RPMI7951 (cell line): ENCODE results near the gene GMPR2. TPM values are rescaled to one million over a fixed set of nuclear protein-coding genes. Genes with fewer than 3 reads are reported as not detected.

Experiments
- DNase-seq: peaks from one replicate; pipeline ENCODE4 v3.0.0-alpha.2; 2012; ENCODE audit warnings: low read depth
- total RNA-seq: library from RNA; depleted of rRNA; stranded (reverse); fragments of >200 nt; shearing (Covaris generic); gene quantifications from 2 replicates; pipeline ENCODE4 v1.2.3, GENCODE V29; 2014

Gene GMPR2
- total RNA-seq, 1 experiment from 2014 or later: 52.9 TPM

DNA sequence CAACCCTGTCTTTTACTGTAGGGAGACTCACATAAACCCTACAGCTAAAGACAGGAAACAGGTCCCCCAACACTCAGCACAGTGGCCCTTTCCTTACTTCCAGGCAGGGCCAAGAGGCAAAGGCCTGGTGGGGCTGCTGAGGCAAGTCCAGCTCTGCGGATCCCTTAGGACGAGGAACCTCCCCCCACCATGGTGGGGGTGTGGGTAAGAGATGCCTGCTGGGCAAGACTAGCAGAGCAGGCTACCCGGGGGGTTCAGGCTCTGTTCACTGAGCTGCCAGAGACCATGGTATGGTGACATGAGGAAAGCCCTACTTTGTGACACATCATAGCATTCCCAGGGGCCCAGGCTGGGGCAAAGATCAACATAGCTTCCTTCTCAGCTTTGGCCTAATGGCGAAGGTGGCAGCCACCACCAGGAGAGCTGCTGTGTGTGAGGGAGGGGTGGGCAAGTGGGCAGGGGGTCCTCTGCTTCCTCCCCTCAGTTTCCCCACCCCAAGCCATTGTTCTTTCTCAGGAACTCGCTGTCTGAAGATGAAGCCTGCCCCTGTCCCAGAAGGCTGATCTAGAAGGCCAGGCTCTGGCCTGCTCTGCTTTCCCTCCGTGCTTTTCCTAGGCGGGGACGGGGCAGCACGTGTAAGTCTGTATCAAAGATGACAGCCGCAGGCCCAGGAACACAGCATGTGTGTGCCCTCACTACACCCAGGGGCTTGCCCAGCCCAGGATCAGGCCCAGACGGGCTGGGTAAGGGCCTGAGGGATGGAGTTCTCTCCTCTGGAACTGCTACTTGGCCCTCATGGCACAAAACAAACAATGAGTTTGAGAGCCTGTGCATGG lies 19.8 kb downstream of the GMPR2 start:
- DNase-seq: no peak

DNA sequence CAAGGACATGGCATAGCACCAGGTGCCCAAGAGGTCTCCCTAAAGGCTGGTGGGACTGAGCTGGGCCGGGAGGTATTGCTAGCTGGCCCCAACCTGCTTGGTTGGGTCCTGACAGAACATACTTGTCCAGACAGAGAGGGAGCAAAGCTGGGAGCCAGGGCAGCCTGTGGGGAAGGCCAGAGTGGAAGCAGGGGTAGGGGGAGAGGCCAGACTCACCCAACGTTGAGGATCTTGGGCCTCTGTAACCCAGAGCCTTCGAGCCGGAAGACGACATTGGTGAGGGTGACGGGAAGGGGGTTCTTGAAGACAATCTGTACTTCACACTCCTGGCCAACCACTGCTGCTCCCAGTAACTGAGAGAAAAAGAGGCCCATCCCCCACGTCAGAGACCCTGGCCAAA lies 21.2 kb downstream of the GMPR2 start:
- DNase-seq: no peak

DNA sequence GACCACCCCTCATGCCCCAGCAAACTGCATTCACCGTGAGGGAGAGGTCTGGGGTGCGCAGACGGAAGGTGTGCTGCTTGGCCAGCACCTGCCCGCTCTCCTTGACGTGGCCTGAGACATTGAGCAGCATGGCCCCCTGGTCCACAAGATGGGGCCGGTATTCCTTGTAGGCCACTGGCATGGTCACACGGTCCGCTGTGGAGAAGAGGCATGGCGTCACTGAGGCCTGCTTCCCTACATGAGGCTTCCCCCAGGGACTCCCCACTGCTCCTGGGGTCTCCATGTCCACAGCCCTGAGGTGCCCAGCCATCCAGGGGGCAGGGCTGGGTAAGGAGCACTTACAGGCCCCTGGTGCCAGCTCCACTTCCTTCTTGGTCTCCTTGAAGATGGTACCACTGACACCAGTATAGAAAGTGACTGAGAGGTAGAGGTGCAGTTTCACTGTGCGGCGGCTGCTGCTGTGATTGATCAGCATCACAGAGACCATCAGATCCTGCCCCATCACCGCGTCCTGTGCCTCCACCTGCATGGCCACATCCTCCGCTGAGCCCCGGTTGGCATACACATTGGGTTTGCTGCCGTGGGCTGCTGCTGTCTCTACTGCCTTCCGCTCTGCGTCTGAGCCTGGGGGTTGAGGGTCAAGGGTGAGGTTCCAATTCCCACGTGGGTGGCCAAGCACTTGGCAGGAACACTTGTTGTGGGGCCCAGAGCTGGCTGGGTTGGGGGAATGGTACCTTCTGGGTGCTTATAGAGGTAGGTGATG lies 22.1 kb downstream of the GMPR2 start:
- DNase-seq: no peak

DNA sequence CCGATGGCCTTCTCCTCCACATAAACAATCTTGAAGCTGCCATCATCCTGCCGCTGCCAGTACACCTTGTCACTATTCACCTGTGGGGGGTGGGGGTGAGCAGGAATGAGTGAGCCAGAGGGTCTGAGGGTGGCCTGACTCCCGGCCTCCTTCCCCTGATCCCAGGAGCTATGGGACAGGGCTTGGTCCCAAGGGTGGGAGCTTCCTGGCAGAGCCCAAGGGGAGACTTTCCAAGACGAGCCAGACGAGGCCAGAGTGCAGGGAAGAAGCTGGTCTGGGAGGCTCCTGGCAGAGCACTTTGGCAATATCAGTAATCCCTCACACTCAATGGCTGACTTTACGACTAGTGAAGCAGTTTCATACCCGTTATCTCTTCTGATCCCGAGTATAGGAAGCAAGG lies 22.7 kb downstream of the GMPR2 start:
- no peak for DNase-seq

DNA sequence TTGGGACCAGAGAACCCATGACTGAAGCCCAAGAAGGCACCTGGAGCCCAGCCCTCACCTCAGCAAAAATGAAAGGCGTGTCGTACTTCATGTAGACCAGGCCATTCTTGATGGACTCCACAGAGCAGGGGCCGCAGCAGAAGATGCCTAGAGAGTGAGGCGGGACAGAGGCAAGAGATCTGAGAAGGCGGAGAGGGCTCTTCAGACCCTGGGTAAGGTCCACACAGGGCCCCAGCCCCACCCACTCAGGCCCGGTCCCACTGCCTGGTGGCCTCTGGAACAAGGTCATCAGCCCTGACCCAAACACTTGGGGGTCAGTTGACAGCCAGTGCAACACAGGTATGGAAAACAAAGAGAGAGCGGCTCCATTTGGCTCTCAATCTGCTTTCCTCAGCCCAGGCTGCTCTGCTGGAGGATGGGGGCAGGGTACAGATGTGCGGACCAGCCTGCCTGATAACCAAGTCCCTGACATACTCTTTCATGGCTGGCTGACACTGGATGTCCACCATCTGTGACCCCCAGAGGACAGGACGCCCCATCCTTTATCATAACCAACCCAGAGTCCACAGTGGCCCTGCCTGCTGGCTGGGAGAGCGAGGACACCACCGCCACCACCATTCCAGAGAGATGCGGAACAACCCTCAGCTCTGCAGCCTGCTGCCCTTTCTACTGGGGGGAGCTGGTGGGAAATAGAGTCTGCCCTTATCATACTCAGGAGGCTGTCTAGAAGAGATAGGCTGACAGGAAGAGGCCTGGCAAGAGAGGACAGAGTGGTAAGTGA lies 23.4 kb downstream of the GMPR2 start:
- DNase-seq: no peak

DNA sequence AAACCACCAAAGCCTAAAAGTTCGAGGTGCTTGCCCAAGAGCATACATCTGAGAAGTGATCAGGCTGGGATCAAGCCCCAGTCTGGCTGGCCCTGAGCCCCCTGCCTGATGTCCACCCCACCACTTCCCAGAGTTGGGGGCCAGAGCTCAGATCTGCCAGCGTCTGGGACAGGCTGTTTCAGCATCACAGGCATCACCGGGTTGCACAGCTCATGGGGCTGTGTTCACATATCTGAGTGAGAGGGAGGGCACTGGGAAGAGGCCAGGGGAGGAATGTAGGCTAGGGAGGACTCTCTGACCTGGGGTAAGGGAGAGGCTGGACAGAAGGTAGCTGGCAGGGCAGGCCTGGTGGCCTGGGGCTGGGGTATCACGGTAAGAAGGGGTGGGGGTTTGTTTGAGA lies 24.2 kb downstream of the GMPR2 start:
- DNase-seq: no peak

DNA sequence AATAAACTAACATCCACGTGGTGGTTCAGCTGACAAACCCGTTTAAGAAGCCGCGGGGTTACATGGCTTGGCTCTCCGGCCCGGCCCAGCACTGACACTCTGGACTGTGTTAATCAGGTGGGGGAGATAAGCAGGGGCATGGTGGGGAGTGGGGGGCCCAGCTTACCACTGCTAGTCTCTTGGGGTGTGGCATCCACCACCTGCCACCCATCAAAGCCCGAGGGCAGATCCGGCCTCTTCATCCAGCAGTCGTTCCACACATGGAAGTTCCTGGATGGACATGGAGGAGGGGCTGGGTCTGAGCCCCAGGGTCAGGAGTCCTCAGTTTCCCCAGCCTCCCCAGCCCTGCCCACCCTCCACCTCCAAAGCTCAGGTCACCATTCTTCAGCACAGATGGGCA lies 25.4 kb downstream of the GMPR2 start:
- no peak for DNase-seq

DNA sequence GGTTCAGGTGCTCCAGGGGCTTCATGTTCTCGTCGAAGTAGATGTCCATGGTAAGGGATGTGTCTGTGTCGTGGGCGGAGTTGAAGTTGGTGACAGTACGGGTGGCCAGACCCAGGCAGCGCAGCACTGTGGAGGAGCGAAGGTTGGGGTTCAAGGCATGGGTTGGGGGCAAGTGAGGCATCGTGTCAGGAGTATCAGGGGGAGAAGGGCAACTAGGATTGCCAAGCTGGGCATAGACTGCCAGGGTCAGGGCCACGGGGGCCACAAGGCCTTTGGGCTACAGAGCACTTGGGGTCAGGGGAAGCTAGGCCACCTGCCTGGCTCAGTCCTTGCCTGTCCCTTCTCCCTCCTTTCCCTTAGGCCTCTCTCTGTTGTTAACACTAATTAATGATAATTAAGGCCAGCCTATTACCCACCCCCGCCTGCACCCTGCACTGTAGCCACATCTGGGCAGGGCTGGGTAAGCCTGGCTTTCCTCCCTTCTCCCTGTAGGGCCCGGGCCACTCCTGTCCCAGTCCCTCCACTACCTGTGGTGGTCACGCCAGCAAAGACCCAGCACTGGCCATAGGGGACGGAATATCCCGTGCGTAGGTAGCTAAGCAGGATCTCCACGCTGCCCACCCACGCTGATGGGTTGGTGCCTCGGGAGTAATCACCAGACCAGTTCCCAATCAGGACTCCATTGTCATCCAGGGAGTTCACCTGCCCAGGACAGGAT lies 26.0 kb downstream of the GMPR2 start:
- DNase-seq: no peak

DNA sequence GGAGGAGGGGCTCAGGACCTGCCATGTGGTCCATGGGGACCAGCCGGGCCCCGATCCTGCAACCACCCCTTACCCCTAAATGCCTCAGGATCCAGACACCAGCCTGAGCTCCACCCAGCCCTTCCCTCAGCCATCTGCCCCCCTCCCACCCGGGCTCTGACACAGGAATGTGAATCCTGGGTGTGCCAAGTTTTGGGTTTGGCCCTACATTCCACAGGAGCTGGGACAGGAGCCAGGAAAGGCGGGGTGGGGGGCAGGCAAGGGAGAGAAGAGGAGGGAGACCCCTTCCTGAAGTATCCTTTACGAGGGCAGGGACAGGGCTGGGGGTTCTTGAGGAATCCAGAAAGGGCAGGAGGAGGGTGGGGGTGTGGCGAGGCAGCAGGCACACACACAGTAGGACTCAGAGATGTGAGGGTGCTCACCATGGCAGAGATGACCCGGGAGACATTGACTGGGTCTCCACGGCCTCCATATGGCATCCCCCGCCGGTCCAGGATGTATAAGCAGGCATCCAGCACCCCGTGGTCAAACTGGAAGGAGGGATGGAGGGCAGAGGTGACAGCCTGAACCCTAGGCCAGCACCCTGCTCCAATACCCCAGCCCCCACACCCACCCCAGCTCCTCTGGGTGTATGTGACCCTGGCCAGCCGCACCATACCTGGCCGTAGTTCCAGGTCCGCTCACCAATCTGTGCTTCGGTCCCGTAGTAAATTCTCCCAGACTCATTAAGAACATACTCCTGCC lies 26.7 kb downstream of the GMPR2 start:
- DNase-seq: peak; percentile 14

DNA sequence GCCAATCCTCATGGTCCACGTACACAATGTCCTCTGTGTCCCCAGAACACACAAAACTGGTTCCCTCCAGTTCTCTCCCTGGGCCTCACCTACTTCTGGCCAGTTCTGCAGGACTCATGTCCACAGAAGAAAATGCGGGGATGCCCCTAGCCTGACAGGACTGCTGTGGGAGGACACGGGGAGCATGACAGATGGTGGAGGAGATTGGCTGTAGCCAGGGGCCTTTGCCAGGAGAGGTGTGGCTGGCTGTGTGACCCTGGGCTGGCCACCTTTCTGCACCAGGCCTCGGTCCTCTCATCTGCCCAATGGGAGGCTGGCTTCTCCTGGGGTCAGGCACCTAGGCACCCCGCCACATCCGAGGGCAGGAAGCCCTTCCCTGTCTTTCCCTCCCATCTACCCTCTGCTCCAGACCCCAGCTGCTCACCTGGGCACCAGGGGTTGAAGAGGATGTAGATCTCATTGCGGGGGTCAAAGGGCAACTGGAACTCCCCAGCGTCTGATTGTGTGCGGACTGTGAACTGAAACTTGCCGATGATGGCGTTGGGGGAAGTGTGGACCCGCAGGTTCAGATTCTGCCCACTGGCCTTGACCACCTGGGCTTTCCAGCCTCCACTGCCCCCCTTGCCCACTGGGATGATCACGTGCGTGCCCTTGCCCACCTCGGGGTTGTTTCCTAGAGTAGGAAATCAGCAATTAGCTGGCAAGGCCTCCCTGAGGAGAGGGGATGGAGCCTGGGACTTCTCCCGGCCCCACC lies 27.5 kb downstream of the GMPR2 start:
- no peak for DNase-seq

DNA sequence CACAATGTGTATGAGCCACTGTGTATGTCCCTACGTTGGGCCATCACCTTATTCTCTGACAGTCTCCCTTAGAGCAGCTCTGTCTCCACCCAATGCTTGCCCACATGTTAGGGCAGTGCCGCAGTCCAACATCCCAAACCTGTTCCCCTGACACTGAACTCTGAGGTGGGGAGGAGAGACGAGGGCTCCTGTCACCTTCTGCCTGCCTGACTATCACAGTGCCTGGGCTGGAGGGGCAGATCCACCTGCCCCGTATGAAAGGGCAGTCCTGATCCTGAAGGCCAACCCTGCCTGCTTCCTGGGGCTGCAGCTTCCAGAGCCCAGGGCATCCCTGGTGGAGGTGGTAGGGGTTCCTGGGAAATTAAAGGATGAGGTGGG lies 28.0 kb downstream of the GMPR2 start:
- no peak for DNase-seq

DNA sequence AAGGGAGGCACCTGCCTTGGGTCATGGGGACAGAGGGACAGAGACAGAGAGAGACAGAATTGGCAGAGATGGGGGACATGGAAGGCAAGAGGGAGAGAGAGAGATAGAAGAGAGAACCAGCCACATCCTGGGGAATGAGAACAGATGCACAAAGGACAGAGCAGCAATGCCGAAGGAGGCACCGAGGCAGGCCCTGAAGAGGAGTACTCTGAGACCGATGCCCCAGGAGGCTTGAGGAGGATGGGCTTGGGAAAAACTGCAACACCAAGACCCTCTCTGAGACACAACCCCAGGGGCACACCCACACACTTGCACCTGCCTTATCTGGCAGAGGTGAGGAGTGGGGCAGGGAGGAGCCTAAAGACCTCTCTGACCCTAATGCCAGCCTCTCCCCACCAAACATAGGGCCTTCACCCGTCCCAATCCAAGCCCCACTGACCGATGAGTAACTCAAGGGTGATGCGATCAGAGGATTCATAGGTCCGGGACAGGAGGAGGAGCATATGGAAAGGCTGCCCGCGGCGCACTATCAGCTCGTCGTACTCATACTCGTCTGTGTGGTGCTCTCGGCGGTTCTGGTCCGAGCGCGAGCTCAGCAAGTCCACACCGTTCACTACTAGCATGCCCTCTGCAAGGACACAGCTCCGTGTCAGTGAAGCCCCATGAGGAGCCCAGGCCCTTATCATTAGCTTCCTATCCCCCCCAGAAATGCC lies 28.7 kb downstream of the GMPR2 start:
- no peak for DNase-seq

DNA sequence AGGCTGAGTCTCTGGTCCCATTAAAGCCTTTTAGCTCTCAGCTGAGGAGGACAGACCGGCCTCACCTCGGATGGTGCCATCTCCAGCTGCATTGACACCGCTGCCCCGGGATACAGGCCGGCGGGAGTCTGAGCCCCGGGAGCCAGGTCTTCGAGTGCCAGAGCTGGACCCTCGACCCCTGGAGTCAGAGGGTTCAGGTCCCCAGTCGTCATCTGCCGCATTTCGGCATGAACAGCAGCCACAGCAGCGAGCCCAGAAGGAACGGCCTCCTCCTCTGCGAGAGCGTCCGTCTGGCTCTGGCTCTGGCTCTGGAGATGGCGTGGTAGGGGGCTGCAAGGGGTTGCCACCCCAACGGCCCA lies 29.2 kb downstream of the GMPR2 start:
- DNase-seq: no peak

DNA sequence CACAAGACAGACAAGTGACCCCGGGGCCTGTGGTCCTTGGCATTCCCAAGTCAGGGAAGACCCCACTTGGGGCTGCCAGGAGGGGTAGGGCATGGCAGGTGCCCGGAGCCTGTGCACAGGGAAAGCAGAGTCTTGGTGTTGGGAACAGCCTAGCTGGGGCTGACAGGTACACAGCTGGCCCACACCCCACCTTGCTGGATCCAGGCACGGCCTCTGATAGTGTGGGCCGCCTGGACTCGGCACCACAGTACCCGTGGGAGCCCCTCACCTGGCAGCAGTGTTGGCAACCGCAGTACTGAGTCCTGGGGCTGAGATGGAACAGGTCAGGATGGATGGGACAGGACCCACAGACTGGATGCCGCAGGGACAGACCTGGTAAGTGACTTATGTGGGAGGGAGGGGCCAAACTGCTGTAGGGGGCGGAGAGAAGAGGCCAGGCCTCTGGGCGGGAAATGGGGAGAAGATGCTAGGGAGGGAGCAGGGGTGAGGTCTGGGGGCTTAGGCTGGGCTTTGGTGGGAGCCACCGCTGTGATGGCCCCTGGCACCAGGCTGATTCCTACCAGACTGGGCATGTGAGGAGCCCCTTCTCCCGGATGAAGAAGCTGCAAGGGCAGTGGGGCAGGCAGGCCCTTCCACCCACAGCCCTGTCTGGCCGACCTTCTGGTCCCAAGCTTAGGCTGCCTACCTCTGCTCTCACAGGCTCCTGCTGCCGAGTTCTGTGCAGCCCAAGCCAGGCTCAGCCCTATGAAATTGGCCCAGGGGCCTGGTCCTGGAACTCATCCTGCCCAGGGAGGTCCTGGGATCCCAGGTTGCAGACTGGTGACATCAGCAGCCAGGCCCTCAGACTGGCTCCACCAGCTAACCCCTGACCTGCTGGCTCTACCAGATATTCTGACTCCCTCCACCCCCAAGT lies 30.3 kb downstream of the GMPR2 start, which contains the start of gene TGM1:
Gene TGM1 (minus strand): TSS at position 357 of the 913 bp plus-strand sequence. CDS start 825 bp downstream, outside the sequence.
- DNase-seq: no peak

DNA sequence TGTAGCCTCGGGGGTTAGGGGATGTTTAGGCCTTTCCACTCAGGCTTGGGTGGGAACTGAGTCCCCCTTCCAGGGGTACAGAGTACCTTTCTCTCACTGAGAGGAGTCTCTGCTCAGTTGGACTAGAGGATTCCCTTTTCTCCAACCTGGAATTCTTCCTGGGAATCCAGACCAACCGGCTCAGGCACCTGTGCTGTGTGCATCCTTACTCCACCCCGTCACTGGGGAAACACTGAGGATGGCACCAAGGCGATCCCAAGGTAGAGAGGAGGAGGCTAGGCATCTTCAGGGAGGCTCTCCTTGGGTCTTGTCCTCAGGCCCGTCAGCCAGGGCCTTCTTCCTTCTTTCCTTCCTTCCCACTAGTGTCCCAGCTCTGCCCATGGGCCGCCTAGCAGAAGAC lies 31.1 kb downstream of the GMPR2 start:
- no peak for DNase-seq

DNA sequence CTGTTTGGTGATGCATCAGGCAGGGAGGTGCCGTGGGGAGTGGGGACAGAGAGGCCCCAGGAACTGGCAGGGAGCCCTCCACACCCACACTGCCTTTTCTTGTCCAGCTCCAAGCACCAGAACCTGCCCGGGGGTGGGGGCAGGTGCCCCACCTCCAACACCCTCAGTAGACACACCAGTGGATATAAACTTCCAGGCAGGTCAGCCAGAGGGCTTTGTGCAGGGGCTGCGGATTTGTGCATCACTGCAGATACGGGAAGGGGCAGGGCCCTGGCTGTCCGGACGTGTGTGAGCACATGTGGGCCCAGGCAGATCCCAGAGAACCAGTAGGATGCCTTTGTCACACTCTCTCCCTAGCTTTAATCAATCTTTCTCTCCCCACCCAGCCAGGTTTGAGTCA lies 31.6 kb downstream of the GMPR2 start:
- no peak for DNase-seq

DNA sequence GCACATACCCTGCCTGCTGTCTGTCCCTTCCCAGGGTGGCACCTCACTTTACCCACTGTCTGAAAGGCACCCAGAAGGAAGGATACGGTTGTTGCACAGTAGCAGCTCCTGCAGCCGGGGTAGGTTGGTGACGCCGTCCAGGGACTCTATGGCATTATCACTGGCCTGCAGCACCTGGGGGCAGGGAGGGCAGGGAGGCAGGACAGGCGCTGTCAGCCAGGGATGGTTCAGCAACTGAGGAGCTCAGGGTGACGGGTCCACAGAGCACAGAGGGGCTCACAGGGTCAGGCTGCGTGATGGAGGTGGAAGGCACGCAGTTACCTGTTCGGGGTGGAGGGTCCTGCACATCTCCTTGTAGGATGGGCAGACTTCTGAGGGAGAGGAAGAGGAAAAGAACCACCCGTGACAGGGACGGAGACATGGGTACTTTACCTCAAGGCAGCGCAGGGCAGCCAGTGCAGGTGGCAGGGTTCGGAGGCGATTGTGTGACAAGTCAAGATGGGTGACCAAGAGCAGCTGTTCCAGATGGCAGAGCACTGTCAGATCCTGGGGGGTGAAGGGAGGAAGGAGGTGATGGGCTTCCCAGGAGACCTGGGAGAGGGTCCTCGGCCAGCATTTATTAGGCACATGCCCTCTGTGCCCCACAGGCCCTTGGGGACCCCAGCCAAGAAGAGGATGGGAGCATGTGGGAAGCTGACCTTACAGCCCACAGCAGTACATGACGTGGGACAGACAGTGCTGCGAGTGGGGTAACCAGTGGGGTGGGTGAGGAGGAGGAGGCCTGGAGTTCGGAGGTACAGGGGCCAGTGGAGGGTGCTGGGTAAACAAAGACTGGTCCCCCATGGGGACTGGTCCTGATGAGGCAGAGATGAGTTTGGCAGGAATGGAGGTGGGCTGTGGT lies 33.9 kb downstream of the GMPR2 start:
- DNase-seq: no peak

DNA sequence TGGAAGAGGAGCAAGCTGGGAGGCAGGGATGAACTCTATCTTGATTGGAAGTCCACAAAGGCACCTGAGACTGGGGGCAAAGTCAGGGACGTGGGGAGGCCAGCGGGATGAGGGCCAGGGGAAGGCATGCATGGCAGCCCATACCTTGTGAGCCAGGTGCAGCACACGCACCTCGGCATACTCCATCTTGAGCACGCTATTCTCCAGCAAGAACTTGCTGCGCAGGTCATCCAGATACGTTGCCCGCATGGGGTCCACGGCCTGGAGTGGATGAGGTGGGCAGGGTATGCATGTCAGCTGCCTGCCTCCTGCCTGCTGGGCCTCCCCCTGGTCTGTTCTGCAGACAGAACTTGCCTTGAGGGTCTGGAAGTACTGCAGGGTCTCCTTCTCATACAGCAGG lies 34.8 kb downstream of the GMPR2 start:
- DNase-seq: no peak
